ENCODE data around the gene FIZ1.

DNA sequence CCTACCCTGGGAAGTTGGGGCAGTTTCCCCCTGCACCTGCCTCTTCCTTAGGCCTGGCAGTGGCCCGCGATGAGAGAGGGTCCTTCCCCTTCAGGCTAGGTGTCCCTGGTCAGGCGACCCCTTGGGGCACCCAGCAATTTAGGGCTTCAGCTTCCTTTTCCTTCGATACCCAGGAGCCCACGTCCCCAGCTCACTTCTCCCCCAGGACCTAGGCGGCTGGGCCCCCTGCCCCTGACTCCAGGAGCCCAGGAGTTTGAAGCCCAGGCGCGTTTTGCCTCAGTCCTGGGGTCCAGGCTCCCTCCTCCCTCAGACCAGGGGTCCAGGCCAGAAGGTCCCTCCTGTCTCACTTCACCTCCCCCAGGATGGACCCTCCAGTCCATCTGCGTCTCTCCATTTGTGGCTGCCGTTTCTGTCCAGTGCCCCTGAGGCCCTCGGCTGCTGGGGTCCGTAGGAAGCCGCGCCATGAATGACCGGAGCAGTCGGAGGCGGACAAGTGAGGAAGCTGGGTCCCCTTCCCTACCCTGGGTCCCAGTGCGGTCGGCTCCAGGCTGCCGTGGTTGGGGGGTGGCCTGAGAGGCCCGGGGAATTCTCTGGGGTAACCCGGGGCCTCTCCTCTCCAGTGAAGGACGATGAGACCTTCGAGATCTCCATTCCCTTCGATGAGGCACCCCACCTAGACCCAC, 49.4 kb upstream of the FIZ1 start:
- TF ChIP-seq CTCF (IDR thresholded peaks at IDR 0.05; ENCODE audit: low read depth, low read length) (no peak), MYC (IDR thresholded peaks at IDR 0.05; ENCODE audit: low read depth, low read length) (no peak), POLR2A (IDR thresholded peaks at IDR 0.05; ENCODE audit: extremely low read depth, insufficient read length) (no peak)
- TF ChIP-seq, protein P1, sequence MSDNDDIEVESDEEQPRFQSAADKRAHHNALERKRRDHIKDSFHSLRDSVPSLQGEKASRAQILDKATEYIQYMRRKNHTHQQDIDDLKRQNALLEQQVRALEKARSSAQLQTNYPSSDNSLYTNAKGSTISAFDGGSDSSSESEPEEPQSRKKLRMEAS (IDR thresholded peaks at IDR 0.05; ENCODE audit: low read depth, low read length) = no peak

Data from NB4 (cell line).